ENCODE results near the gene RRM2.
"Not testable (repeated sequence)": the region's sequence is repeated elsewhere in the genome, so short reads cannot be mapped to it uniquely, and the experiment has no call there.

The RRM2 gene

GRCh38 chr2:10135296-10136089 lies 13.0 kb downstream of the RRM2 start:
- no peak for DNase-seq

DNA sequence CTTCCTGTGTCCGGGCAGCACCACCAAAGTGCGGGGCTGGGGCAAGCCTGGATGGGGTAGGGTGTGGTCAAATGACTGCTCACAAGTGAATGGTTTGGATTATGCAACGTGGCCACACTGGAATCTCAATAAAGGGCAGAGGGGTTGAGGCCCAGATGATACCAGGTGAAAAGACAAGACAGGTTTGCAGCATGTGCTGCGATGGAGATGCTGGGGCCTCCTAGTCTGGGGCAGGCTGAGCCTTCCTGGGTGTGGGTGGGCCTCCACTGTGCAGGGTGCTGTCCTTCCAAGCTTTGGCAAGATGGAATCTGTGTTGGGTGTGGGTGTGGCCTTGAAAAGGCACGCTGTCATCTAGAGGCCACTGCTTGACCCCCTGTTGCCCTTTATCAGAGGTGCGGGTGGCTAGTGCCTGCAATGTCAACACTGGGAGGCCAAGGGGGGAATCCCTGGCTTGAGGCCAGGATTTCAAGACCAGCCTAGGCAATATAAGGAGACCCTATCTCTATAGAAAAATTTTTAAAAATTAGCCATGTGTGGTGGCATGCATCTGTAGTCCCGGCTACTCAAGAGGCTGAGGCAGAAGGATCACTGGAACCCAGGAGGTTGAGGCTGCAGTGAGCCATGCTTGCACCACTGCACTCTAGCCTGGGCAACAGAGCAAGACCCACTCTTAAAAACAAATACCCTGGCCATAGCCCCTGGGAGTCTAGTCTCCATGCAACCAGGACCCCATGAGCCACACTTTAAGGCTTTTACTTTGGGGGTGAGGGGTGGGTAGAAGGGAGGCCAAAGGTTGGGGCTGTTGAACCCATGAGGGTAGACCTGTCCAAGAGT lies 13.8 kb downstream of the RRM2 start:
- no peak for DNase-seq

GRCh38 chr2:10137053-10137843 lies 14.7 kb downstream of the RRM2 start:
- DNase-seq, result no peak

- no peak for DNase-seq
Observed at GRCh38 chr2:10139536-10139935, 17.0 kb downstream of the RRM2 start.

GRCh38 chr2:10140841-10141610 lies 18.5 kb downstream of the RRM2 start:
- no peak for DNase-seq

GRCh38 chr2:10141736-10142639 lies 19.4 kb downstream of the RRM2 start:
- no peak for DNase-seq

DNA sequence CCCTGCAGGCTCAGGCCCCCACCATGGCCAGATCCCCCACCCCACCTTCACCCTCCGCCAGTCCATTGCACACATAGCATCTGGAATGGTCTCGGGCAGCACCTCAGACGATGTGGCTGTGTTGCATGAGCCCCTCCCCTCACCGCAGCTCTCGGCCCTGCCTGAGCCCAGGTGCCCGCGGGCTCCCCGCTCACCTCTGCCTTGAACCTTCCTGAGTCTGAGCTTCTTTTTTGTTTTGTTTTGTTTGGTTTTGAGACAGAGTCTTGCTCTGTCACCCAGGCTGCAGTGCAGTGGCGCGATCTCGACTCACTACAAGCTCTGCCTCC lies 20.1 kb downstream of the RRM2 start:
- no peak for DNase-seq

GRCh38 chr2:10144771-10145518 lies 22.4 kb downstream of the RRM2 start:
- no peak for DNase-seq

DNA sequence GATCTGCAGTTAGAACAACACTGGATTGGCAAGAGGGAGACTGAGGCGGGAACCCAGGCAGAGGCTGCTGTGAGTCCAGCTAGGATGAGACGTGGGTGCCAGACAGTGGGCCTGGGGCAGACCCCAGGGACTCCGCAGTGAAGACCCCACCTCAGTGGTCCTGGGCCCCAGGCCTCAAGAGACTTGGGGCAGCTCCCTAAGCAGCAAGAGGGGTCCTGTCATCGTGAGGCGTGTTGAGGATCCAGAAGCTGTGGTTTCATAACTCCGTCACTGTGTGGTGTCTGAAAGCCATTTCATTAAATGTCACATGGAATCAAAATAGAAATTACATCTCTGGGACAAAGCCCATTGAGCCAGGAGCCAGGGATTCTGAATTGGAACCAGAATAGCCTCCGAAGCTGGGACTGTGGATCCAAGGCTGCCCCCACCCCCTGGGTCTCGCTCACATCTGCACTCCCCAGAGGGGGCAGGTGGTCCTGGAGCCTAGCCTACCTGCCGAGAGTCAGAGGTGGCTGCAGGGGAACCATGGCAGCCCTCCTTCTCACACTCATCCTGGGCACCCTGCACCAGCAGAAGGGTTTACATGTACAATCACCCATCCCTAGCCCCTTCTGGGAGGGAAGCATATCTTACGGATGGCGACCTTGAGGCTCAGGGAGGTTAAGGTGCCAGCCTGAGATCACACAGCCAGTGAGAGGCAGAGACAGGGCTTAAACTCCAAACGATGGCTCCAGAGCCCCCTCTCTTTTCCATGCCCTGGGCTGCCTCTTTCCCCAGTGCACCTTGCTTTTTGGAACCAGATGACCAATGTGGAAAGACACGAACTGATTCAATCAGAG lies 23.2 kb downstream of the RRM2 start:
- no peak for DNase-seq

GRCh38 chr2:10146366-10147005 lies 23.9 kb downstream of the RRM2 start:
- DNase-seq, result no peak

DNA sequence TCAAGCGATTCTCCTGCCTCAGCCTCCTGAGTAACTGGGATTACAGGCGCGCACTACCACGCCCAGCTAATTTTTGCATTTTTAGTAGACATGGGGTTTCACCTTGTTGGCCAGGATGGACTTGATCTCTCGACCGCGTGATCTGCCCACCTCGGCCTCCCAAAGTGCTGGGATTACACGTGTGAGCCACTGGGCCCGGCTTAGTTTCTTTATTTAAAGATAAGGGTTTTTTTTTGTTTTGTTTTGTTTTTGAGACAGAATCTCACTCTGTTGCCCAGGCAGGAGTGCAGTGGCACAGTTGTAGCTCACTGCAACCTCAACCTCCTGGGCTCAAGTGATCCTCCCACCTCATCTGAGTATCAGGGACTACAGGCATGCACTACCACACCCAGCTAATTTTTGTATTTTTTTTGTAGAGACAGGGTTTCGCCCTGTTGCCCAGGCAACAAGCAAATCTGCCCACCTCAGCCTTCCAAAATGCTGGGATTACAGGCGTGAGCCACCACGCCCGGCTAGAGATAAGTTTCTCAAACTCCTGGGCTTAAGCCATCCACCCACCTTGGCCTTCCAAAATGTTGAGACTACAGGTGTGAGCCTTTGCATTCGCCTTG lies 24.6 kb downstream of the RRM2 start:
- not testable (repeated sequence) for DNase-seq

GRCh38 chr2:10148268-10148667 lies 25.7 kb downstream of the RRM2 start:
- DNase-seq, result no peak

DNA sequence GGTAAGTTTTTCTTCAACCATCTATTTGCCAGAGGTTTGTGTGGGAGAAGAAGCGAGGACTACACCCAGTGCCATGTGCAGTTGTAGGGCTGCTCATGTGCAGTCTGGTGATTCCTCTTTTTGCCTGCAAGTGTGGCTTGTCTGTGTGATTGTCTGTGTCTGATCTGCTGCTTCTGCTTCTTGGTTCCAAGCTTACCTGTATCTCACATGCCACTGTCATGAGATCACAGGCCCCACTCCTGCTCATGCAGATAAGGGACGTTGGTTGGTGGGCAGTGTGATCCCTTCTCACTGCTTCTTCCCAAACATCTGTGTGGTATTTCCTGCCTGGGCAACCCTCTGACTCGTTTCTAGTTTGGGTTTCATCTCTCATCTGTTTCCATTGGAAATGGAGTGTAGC lies 27.1 kb downstream of the RRM2 start:
- no peak for DNase-seq

DNA sequence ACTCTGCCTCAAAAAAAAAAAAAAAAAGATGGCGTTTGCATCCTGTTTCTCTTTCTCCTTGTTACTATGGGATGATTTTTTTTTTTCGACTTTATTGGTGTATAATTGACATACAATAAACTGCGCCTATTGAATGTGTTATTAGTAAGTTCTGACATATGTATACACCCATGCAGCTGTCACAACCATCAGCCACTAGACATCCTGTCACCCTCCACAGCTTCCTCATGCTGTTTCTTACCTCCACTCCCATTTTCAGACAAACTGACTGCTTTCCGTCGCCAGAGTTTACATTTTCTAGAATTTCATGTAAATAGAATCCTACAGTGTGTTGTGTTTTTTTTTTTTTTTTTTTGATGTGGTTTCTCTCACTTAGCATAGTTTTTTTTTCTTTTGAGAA lies 27.9 kb downstream of the RRM2 start:
- no peak for DNase-seq

DNA sequence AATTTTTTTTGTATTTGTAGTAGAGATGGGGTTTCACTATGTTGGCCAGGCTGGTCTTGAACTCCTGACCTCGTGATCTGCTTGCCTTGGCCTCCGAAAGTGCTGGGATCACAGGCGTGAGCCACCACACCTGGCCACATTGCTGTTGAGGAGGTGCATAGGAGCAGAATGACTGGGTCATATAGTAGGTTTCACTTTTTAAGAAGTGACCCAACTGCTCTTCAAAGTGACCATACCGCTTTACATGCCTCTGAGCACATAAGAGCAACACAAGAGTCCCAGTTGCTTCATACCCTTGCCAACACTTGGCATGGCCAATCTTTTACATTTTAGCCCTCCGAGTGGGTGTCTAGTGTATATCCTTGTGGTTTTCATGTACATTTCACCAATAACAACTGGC lies 28.9 kb downstream of the RRM2 start:
- DNase-seq, result no peak

DNA sequence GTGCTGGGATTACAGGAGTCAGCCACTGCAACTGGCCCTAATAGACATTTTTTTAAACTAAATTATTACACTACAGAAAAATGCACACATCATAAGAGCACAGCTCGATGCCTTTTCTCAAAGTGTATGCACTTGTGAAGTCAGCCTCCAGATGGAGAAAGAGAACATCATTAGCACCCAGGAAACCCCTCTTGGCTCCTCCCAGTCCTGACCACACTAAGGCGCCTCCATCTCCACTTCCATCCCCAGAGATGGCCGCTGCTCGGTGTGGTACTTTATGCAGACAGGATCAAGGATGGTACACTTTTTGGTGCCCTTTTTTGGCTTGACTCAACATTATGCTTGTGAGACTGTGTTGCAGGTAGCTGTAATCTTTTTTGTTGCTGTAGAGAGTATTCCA lies 34.8 kb downstream of the RRM2 start:
- DNase-seq, result no peak

- no peak for DNase-seq
Observed at GRCh38 chr2:10158681-10159080, 36.1 kb downstream of the RRM2 start.

DNA sequence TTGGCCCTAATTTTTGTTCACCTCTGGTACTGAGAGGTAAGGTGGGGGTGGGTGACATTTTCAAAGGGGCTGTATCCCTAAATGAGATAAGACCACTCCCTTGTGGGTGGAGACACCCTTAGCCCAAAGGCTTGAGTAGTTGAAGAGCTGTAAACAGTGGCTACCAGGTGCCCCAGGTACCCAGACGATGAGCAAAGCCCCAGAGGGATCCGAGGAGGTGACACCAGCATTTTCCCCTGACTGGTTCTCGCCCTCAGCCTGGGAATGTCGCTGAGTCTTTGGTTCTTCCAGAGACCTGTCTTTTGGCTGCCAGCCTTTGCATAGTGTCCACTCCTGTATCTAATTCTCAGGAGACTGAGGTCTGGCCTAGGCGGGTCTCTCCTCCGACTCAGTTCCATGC lies 36.5 kb downstream of the RRM2 start:
- DNase-seq, result no peak

GRCh38 chr2:10159581-10160131 lies 37.1 kb downstream of the RRM2 start:
- no peak for DNase-seq
